Activated T-helper 1 cell treated with Interleukin-2 at 50 U/mL for 16 hours (primary cell): ENCODE data around the gene VPS18.

Source experiments
- DNase-seq: peaks from one replicate; pipeline ENCODE4 v3.0.0-alpha.2; 2020; ENCODE audit warnings: low read depth

VPS18 gene

DNA sequence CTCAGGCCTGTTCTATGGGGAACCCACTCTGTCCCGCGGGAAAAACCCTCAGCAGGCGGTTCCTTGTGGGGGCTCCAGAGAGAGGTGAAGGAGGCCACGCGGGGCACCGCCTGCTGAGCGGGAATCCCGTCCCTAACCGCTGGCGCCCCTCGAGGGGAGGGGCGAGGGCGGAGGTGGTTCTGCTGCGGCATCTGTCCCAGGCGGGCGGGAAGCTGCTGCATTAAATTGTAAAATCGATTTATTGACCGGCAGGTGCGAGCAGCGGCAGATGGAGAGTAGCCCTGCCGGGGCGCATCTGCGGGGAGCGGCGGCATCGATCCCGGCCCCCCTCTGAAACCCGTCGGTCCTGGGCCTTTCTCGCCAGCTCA, 31.2 kb downstream of the VPS18 start:
- DNase-seq = no peak

DNA sequence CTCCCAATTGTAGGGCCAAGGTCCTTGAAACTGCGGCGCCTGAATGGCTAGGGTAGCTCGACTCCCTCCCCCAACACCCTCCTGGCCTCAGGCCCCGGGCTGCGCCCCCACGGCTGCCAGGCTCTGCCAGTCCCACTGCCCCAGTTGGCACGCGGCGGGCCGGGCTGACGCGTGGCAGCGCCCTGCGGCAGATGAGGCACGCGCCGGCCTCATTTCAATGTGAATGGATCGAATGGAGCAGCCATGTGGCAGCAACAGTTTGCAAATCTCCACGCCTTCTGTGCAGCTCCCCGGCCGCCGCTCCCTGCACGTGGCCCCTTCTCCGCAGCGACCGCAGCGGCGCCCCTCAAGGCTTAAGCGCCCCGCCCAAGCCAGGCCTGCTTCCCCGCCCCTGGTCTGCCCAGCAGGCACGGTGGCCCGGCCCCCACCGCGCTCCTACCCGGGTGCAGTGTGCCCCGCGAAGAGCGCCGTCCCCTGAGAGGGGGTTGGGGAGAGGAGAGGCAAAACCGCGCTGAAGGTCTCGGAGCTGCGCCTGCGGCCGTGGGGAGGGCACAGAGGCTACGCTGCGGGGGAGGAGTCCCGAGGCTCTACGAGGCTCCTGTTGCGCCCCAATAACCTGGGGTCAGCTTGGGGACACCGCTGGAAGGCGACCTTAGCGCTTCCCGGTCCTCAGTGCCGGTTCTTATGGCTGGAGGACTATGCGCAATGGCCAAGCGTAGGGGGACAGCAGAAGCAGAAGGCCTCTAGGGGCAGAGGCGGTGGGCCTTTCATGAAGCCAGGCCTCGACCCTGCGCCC, 31.8 kb downstream of the VPS18 start:
- no peak for DNase-seq

- DNase-seq = no peak
Measured at GRCh38 chr15:40926659-40927494, 32.6 kb downstream of the VPS18 start.

GRCh38 chr15:40927495-40927872, 33.2 kb downstream of the VPS18 start:
- no peak for DNase-seq

DNA sequence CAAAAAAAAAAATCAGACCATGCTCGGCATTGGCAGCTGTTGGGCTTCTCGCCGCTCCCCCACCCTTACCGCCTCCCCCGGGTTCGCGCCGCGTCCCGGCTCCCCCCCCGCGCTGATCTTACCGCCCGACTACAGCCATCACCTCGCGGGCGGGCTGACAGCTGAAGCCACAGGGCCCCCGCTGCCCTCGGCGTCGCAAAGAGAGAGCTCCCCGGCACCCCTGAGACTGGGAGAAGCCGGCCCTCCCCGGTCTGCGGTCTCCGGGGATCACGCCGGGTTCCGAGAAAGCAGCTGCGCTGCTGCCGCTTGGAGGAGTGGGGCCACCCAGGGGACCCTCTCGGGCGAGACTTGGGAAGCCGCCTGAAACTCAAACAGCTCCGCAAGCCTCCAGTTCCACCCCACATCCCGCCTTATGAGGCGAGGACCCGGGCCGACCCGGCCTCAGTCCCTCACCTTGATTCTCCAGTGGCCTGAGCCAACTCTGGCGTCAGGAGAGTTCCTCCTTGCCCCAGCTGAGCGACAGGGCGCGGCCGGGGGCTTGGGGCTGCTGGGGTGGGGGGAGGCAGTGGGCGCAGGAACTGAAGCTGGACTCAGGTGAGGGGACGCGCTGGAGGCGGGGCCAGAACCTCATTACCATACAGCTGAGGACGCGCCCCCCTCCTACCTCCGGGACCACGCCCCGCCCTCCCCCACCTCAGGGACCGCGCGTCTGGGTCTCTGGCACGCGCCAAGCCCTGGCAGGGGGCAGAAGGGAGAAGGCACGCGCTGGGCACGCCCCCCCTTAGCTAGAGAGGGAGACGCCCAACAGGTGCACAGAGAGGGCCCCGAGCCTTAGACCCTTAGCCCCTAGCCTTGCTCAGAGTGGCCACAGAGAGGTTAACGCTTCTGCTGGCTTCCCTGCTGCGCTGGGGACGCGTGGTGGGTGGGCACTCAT, 33.9 kb downstream of the VPS18 start:
- DNase-seq = no peak

- DNase-seq = no peak
Measured at GRCh38 chr15:40928821-40929659, 34.8 kb downstream of the VPS18 start, which contains the start of gene DLL4. Gene DLL4 (plus strand): TSS chr15:40929340. CDS start chr15:40929669, 329 bp downstream.

DNA sequence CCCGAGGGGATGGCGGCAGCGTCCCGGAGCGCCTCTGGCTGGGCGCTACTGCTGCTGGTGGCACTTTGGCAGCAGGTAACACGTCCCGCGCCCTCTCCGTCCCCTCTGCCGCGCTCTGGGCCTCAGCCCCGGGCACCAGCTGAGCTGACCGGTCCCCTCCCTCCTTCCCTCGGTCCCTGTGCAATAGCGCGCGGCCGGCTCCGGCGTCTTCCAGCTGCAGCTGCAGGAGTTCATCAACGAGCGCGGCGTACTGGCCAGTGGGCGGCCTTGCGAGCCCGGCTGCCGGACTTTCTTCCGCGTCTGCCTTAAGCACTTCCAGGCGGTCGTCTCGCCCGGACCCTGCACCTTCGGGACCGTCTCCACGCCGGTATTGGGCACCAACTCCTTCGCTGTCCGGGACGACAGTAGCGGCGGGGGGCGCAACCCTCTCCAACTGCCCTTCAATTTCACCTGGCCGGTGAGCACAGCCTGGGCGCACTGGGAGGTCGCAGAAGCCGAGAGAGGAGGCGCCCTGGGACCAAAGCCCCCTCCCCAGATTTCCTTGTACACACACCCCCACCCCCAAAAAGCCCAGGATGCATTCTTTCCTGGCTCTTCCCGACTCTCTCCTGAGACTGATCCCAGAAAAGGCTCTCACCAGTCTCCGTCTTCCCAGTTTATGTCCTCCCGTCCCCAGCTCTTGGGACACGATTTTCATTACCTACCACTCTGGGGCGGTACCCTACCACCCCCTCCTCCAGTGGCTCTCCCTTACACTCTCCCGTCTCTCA, 35.6 kb downstream of the VPS18 start:
- no peak for DNase-seq

- DNase-seq = no peak
Measured at GRCh38 chr15:40930430-40931299, 36.4 kb downstream of the VPS18 start.

GRCh38 chr15:40931300-40932142, 37.3 kb downstream of the VPS18 start:
- no peak for DNase-seq

DNA sequence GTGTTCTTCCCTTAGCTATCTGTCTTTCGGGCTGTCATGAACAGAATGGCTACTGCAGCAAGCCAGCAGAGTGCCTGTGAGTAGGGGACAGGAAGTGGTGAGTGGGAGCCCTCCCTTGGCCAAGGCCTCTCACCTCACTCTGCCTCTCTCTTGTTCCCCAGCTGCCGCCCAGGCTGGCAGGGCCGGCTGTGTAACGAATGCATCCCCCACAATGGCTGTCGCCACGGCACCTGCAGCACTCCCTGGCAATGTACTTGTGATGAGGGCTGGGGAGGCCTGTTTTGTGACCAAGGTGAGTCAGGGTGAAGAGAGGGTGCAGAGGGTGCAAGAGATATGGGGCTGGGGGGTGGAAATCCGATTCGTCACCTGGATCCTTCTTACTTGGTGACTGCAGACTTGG, 37.9 kb downstream of the VPS18 start:
- DNase-seq = no peak

GRCh38 chr15:40932649-40933516, 38.6 kb downstream of the VPS18 start:
- DNase-seq = no peak

- no peak for DNase-seq
Measured at GRCh38 chr15:40933517-40933902, 39.3 kb downstream of the VPS18 start.

DNA sequence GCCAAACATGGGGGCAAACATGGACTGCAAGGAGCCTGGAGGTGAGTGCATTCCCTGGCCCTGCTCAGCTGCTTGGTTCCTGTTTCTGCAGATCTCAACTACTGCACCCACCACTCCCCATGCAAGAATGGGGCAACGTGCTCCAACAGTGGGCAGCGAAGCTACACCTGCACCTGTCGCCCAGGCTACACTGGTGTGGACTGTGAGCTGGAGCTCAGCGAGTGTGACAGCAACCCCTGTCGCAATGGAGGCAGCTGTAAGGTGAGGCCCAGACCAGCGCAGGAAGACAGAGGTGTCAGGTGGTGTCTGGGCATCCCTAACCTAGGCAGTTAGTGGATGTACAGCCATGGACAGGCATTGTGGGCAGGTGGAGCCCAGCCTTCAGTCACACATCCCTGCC, 40.2 kb downstream of the VPS18 start:
- DNase-seq = no peak

DNA sequence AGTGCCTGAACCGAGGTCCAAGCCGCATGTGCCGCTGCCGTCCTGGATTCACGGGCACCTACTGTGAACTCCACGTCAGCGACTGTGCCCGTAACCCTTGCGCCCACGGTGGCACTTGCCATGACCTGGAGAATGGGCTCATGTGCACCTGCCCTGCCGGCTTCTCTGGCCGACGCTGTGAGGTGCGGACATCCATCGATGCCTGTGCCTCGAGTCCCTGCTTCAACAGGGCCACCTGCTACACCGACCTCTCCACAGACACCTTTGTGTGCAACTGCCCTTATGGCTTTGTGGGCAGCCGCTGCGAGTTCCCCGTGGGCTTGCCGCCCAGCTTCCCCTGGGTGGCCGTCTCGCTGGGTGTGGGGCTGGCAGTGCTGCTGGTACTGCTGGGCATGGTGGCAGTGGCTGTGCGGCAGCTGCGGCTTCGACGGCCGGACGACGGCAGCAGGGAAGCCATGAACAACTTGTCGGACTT, 42.0 kb downstream of the VPS18 start:
- DNase-seq = no peak

DNA sequence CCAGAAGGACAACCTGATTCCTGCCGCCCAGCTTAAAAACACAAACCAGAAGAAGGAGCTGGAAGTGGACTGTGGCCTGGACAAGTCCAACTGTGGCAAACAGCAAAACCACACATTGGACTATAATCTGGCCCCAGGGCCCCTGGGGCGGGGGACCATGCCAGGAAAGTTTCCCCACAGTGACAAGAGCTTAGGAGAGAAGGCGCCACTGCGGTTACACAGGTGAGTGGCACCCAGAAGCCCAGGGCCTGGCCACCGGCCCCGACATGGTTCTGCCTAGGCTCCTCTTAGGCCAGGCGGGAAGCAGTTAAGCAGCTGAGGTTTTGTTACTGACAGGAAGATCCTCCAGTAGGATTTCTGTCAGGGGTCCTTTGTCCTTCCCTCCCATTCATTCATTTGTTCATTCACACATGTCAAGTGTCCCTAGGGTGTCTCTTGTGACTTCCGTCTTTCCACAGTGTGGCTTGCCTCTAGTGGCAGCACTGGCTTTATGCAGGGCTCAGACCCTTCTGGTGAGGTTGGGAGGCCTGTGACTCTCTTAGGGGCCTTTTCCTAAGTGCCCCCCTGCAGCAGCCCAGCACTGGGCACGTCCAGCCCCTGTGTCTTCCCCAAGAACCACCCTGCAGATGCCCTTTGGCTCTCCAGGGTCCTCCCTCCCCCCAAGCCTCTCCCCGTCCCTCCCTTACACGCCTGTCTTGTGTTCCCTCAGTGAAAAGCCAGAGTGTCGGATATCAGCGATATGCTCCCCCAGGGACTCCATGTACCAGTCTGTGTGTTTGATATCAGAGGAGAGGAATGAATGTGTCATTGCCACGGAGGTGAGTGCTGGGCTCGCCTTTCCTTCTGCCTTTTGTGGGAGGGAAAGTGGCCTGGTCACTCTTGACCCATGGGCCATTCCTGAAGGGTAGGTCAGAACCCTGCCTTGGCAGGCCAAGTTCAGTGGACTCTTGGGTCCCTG, 42.7 kb downstream of the VPS18 start:
- no peak for DNase-seq
